Activated CD8-positive, alpha-beta T cell treated with anti-CD3 and anti-CD28 coated beads for 36 hours (primary cell): ENCODE results near the gene TRMT61A. TPM values are rescaled to one million over a fixed set of nuclear protein-coding genes. Genes with fewer than 3 reads are reported as not detected.

Experiments
- ATAC-seq: fragments of 200-7000 bp; cut with Tn5 transposase; one replicate; pipeline ENCODE4 v1.10.0; 2021; ENCODE audit warnings: mild to moderate bottlenecking, moderate library complexity
- CTCF ChIA-PET: fragments of 350-600 bp; sonication (Branson Sonifier 250); formaldehyde crosslinking; loops from one replicate; lab custom pipeline; 2021; ENCODE audit warnings: antibody characterized with exemption; lab: Charles Lee
- POLR2A ChIA-PET: fragments of 350-600 bp; sonication (Branson Sonifier 250); formaldehyde crosslinking; loops from one replicate; lab custom pipeline; 2021; ENCODE audit warnings: antibody characterized with exemption; lab: Charles Lee
- DNase-seq: peaks from one replicate; pipeline ENCODE4 v3.0.0-alpha.2; 2020
- H3K27ac Mint-ChIP-seq: one replicate; pipeline ENCODE4 v1.8.0; 2021; ENCODE audit warnings: mild to moderate bottlenecking, mixed read lengths
- H3K27me3 Mint-ChIP-seq: one replicate; pipeline ENCODE4 v1.8.0; 2021; ENCODE audit warnings: mixed read lengths
- H3K36me3 Mint-ChIP-seq: one replicate; pipeline ENCODE4 v1.8.0; 2021; ENCODE audit warnings: low read depth, mixed read lengths
- H3K4me1 Mint-ChIP-seq: one replicate; pipeline ENCODE4 v1.8.0; 2021; ENCODE audit warnings: low read depth, mixed read lengths
- H3K4me3 Mint-ChIP-seq: one replicate; pipeline ENCODE4 v1.8.0; 2021; ENCODE audit warnings: mild to moderate bottlenecking, moderate library complexity, mixed read lengths
- H3K9me3 Mint-ChIP-seq: one replicate; pipeline ENCODE4 v1.8.0; 2021; ENCODE audit warnings: mixed read lengths
- intact Hi-C: fragments of 100-400 bp; cut with micrococcal nuclease; formaldehyde crosslinking; loops from one replicate; pipeline ENCODE4 v1.10.0; 2022
- total RNA-seq, 2 experiments: library from RNA; stranded (reverse); gene quantifications; one replicate each; pipeline ENCODE4 v1.2.3, GENCODE V29; 2021
- TF ChIP-seq, protein P1 (sequence below): fragments of 200-600 bp; IDR thresholded peaks from one replicate; pipeline ENCODE4 v1.8.0; 2022; ENCODE audit warnings: antibody characterized with exemption, mild to moderate bottlenecking

The TRMT61A gene
- total RNA-seq, 2 experiments from 2014 or later, result 9.9 TPM

DNA sequence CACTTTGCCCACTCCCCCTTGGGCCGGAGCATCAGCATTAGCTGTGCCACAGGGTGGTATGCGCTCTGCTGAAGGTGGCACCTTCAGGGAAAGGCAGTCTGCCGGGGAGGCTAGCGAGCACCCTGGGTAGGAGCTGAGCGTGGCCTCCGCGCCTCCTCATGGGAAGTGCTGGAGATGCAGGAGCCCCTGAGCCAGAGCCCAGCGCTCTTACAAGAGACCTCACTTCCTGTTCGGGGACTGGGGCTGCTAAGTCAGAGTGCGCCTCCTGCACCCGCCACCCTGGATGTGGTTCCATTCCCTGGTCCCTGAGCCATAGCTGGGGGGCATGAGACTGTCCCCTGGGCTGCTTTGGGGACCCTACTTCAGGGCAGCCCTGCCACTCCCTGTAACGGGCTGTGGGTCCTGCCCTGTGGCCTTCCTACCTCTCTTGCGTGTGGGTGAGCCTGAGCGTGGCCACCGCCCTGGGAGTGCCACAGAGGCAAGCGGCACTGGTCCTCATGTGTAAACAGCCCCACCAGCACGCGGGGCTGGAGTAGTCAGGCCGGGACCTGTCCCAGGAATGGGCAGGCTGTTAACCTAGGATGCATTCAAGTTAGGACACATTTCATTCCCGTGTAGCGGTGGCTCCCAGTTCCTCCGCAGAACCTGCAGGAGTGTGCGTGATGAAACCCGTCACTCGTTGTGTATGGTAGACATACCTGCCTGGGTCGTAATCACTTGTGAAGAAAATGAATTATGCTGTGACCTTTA, 53.1 kb downstream of the TRMT61A start:
- Mint-ChIP-seq H3K4me3 (no peak overlapping the region), H3K9me3 (no peaks in the 10 kb centered on the region), H3K27ac (no peak overlapping the region), H3K36me3 (peaks cover 13% of the 10 kb centered on the region), H3K27me3 (no peaks in the 10 kb centered on the region), H3K4me1 (no peaks in the 10 kb centered on the region)
- ATAC-seq (no peak), DNase-seq (no peak)
- intact Hi-C loops, result no loop called here
- TF ChIP-seq, protein P1, sequence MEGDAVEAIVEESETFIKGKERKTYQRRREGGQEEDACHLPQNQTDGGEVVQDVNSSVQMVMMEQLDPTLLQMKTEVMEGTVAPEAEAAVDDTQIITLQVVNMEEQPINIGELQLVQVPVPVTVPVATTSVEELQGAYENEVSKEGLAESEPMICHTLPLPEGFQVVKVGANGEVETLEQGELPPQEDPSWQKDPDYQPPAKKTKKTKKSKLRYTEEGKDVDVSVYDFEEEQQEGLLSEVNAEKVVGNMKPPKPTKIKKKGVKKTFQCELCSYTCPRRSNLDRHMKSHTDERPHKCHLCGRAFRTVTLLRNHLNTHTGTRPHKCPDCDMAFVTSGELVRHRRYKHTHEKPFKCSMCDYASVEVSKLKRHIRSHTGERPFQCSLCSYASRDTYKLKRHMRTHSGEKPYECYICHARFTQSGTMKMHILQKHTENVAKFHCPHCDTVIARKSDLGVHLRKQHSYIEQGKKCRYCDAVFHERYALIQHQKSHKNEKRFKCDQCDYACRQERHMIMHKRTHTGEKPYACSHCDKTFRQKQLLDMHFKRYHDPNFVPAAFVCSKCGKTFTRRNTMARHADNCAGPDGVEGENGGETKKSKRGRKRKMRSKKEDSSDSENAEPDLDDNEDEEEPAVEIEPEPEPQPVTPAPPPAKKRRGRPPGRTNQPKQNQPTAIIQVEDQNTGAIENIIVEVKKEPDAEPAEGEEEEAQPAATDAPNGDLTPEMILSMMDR, result no peak
- ChIA-PET CTCF (no interaction called here), POLR2A (no interaction called here)

DNA sequence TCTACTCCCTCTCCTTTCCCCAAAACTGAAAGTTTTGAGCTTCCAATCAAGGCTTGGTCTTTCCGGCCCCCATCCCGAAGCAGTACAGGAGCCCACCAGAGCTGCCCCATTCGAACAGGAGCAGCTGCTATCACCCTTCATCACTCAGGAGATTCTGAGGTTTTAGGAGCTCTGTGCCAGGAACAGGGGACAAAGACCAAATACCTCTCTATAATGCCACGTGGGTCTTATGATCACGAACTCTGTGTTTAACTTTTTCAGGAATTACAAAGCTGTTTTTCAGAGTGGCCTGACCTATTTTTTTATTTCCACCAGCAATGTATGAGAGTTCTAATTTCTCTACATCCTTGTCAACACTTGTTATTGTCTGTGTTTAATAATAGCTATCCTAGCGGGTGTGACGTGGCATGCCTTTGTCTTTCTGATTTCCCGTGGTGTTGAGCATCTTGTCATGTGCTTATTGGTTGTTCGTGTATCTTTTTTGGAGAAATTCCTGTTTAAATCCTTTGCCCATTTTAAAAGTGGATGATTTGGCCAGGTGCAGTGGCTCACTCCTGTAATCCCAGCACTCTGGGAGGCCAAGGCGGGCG, 55.4 kb downstream of the TRMT61A start:
- H3K27ac Mint-ChIP-seq, result no peak overlapping the region
- TF ChIP-seq, protein P1, result no peak
- POLR2A ChIA-PET, result interaction anchor here (0.6 kb wide), 1 partner anchor 119 kb away, joined by 3 read pairs; no protein-coding TSS in a partner anchor
- DNase-seq, result no peak
- intact Hi-C loops, result no loop called here
- H3K4me3 Mint-ChIP-seq, result no peak overlapping the region
- H3K27me3 Mint-ChIP-seq, result no peaks in the 10 kb centered on the region
- no peaks in the 10 kb centered on the region for H3K4me1 Mint-ChIP-seq
- H3K36me3 Mint-ChIP-seq, result peaks cover 9% of the 10 kb centered on the region
- no peaks in the 10 kb centered on the region for H3K9me3 Mint-ChIP-seq
- CTCF ChIA-PET, result interaction anchor here (1.2 kb wide), 1 partner anchor 27 kb away, joined by 3 read pairs; no protein-coding TSS in a partner anchor
- no peak for ATAC-seq

Other genes with a start within 250 kb of the TRMT61A start
- 100 to 1,000 TPM; 202 to 207 TPM for gene EIF5, start 195.0 kb upstream of the TRMT61A start, total RNA-seq
- gene MARK3, start 143.8 kb upstream of the TRMT61A start, total RNA-seq, result 10 to 100 TPM; 68.4 to 69.2 TPM
- gene CKB, start 6.4 kb upstream of the TRMT61A start, total RNA-seq, result 1 to 10 TPM; 5.8 to 9.1 TPM
- gene BAG5, start 33.5 kb downstream of the TRMT61A start, total RNA-seq, result 10 to 100 TPM; 28.8 to 29.6 TPM
- gene COA8, start 33.8 kb downstream of the TRMT61A start, total RNA-seq, result 10 to 100 TPM; 40.3 to 45.6 TPM
- 100 to 1,000 TPM in 1 of 2 experiments, 10 to 100 TPM in 1; 97.5 to 101 TPM for gene KLC1, start 100.0 kb downstream of the TRMT61A start, total RNA-seq
- gene XRCC3, start 186.3 kb downstream of the TRMT61A start, total RNA-seq, result 10 to 100 TPM; 47.3 to 55.2 TPM
- gene ZFYVE21, start 186.6 kb downstream of the TRMT61A start, total RNA-seq, result 10 to 100 TPM; 10.4 to 11.6 TPM